Prostate gland (tissue), 2 donors: Measurements from ENCODE around the gene ZNF710. TPM values are rescaled to one million over a fixed set of nuclear protein-coding genes. Genes with fewer than 3 reads are reported as not detected.

ENCODE experiments used
- DNase-seq: peaks from one replicate; pipeline ENCODE4 v3.0.0-alpha.2; 2019; ENCODE audit warnings: low spot score
- H3K27ac ChIP-seq, 2 donors: fragments of 200-600 bp; sonication (generic); 2 replicates each; pipeline ENCODE4 v1.5.1; 2017 to 2019
- H3K27me3 ChIP-seq: fragments of 200-600 bp; sonication (generic); replicated peaks from 2 replicates; pipeline ENCODE4 v1.5.1; 2019; ENCODE audit not compliant: insufficient read depth
- H3K36me3 ChIP-seq, 2 donors: fragments of 200-600 bp; sonication (generic); 1 replicate in 1 of 2; 2 replicates in 1 of 2; pipeline versions ENCODE4 v1.5.1 to v1.8.1; 2017 to 2019
- H3K4me1 ChIP-seq: fragments of 200-600 bp; sonication (generic); replicated peaks from 2 replicates; pipeline ENCODE4 v1.5.1; 2019
- H3K4me3 ChIP-seq, 2 donors: fragments of 200-600 bp; sonication (generic); 2 replicates each; pipeline ENCODE4 v1.5.1; 2017 to 2019
- H3K9me3 ChIP-seq: fragments of 200-600 bp; sonication (generic); 2 replicates; pipeline ENCODE4 v1.5.1; 2017
- CTCF ChIP-seq, 4 experiments: fragments of 200-600 bp in 2 of 4; fragments of 450-650 bp in 2 of 4; sonication (generic) in 2 of 4; IDR thresholded peaks; 1 replicate in 3 of 4; 2 replicates in 1 of 4; pipeline ENCODE4 v1.5.1; 2016 to 2019; ENCODE audit warnings: antibody characterized with exemption in 4 of 4, mild to moderate bottlenecking in 2 of 4, moderate library complexity in 2 of 4
- POLR2A ChIP-seq: fragments of 450-650 bp; IDR thresholded peaks from one replicate; pipeline ENCODE4 v1.6.1; 2016; ENCODE audit warnings: antibody characterized with exemption, mild to moderate bottlenecking
- POLR2AphosphoS5 ChIP-seq: sonication (generic); formaldehyde crosslinking; IDR thresholded peaks from one replicate; pipeline ENCODE4 v1.6.1; 2017; ENCODE audit warnings: antibody characterized with exemption
- WGBS: methylation state at CpG from one replicate; pipeline ENCODE4 v1.1.5; 2018; 5-methylcytosine and 5-hydroxymethylcytosine counted together
- intact Hi-C: fragments of 100-400 bp; cut with DNase I; formaldehyde crosslinking; loops from one replicate; pipeline ENCODE4 v1.14.2; 2022
- total RNA-seq, 2 donors: library from RNA; depleted of rRNA; stranded (reverse); fragments of >200 nt; gene quantifications; one replicate each; pipeline ENCODE4 v1.1.0, GENCODE V29; 2016

Gene ZNF710
- total RNA-seq, 2 donors from 2014 or later: 13.6 to 18.0 TPM

GRCh38 chr15:90000186-90001001 lies 730 bp upstream of the ZNF710 start:
- peak overlapping the region; percentile 89 to 90 for H3K4me3 ChIP-seq
- intact Hi-C loops: loop anchor here (5.0 to 10.0 kb wide), 2 partner anchors 82 to 214 kb away; no protein-coding TSS in a partner anchor
- TF ChIP-seq POLR2AphosphoS5 (no peak), CTCF (IDR thresholded peaks at IDR 0.05) (no peak)
- 18% methylated on average over 59 of the region's 63 CpGs for WGBS
- no peaks in the 10 kb centered on the region for H3K36me3 ChIP-seq
- no peaks in the 10 kb centered on the region for H3K4me1 ChIP-seq
- DNase-seq: no peak
- H3K27me3 ChIP-seq: no peaks in the 10 kb centered on the region
- no peaks in the 10 kb centered on the region for H3K9me3 ChIP-seq
- H3K27ac ChIP-seq: peak overlapping the region; percentile 81 to 84

- no peaks in the 10 kb centered on the region for H3K27me3 ChIP-seq
- 0% methylated on average over 38 of the region's 89 CpGs for WGBS
- no peaks in the 10 kb centered on the region for H3K36me3 ChIP-seq
- DNase-seq: peak; percentile 53
- intact Hi-C loops: loop anchor here (5.0 to 10.0 kb wide), 2 partner anchors 80 to 213 kb away; no protein-coding TSS in a partner anchor
- peak overlapping the region; percentile 89 to 90 for H3K4me3 ChIP-seq
- no peaks in the 10 kb centered on the region for H3K4me1 ChIP-seq
- H3K27ac ChIP-seq: peak overlapping the region; percentile 90 to 93
- no peaks in the 10 kb centered on the region for H3K9me3 ChIP-seq
- no peak for TF ChIP-seq POLR2A
- TF ChIP-seq POLR2AphosphoS5: no peak
- no peak for TF ChIP-seq CTCF (IDR thresholded peaks at IDR 0.05)
Measured at GRCh38 chr15:90001683-90002427, 731 bp downstream of the ZNF710 start.

- Histone ChIP-seq H3K27ac (peak overlapping the region; percentile 90 to 93), H3K4me1 (no peaks in the 10 kb centered on the region), H3K4me3 (peak overlapping the region; percentile 89 to 90), H3K27me3 (no peaks in the 10 kb centered on the region), H3K36me3 (no peaks in the 10 kb centered on the region), H3K9me3 (no peaks in the 10 kb centered on the region)
- intact Hi-C loops: loop anchor here (5.0 to 10.0 kb wide), 2 partner anchors 80 to 212 kb away; no protein-coding TSS in a partner anchor
- TF ChIP-seq POLR2AphosphoS5 (peak; percentile 36), POLR2A (peak; percentile 25), CTCF (IDR thresholded peaks at IDR 0.05) (no peak)
- WGBS: 0% methylated on average over 27 of the region's 27 CpGs
- peak; percentile 31 for DNase-seq
Measured at GRCh38 chr15:90002428-90002844, 1.3 kb downstream of the ZNF710 start.

GRCh38 chr15:90003736-90004135 lies 2.6 kb downstream of the ZNF710 start:
- Histone ChIP-seq H3K4me3 (no peak overlapping the region), H3K9me3 (no peaks in the 10 kb centered on the region), H3K36me3 (no peaks in the 10 kb centered on the region), H3K27me3 (no peaks in the 10 kb centered on the region), H3K4me1 (peaks cover 4% of the 10 kb centered on the region), H3K27ac (peak overlapping the region in 1 of 2 donors; percentile 4)
- intact Hi-C loops: loop anchor here (5.0 to 10.0 kb wide), 2 partner anchors 79 to 211 kb away; no protein-coding TSS in a partner anchor
- WGBS: 91% methylated on average over 7 of the region's 7 CpGs
- no peak for DNase-seq
- TF ChIP-seq POLR2AphosphoS5 (no peak), POLR2A (no peak), CTCF (IDR thresholded peaks at IDR 0.05) (no peak)
